Measurements from ENCODE around the gene ARFGAP1.
"Not testable (repeated sequence)": the region's sequence is repeated elsewhere in the genome, so short reads cannot be mapped to it uniquely, and the experiment has no call there.

ARFGAP1 gene

DNA sequence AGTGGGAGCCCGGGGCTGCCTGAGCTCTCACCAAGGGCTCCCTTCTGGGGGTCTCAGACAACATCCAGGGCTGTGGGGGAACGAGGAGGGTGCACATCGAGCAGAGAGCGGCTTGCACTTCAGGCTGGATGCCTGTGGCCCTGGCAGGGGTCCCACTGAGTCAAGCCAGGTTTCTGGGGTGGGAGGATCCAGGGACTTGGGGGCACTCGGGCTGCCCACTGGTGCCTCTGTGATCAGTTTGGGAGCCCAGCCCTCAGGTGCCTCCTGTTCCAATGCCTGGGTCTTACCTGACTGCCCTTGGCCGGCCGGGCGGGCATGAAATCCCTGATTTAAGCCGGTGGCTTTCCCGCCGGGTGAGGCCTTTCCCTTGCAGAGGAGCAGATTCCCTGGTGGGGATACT, 20.8 kb downstream of the ARFGAP1 start:
- no peak for DNase-seq

DNA sequence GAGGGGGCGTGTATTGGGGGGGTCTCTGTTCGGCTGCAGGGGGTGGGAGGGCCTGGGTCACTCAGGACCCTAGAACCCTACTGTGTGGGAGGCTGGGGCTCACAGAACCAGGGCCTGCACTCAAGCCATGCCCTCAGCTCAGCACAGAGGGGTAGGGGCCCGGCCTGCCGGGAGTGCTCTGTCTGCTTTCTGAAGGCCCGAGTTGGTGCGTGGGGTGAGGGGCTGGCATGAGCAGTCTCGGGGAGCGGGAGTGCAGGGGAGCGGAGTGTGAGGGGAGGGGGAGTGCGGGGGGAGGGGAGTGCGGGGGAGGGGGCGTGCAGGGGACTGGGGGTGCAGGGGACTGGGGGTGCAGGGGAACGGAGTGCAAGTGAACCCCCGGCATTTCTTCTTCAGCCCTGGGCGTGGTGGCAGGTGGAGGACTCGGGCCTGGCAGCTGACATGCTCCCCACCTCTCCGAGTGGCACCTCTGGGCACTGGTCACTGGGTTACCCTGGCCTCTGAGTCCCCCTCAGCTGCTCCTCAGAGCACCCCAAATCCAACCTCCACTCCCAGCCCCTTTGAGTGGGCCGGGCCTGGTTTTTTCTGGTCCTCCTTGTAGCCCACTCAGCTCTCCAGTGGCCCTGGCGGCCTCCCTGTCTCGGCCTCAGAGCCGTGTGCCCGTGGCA, 21.4 kb downstream of the ARFGAP1 start:
- DNase-seq = no peak

DNA sequence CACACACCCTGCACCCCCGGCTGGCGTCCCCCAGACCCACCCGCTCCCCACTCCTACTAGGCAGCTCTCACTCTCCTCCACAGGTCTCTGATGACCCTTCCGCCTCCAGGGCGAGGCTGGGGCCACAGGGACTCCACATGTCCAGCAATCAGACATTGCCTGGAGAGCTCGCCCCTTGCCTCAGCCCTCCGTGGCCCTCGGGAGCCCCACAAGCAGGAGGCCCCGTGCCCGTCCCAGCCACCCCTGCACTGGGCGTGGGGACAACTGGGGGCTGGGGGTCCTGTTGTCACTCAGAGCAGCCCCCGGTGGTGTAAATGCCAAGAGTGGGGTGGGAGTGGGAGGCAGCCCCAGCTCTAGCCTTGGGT, 21.9 kb downstream of the ARFGAP1 start:
- DNase-seq = no peak

DNA sequence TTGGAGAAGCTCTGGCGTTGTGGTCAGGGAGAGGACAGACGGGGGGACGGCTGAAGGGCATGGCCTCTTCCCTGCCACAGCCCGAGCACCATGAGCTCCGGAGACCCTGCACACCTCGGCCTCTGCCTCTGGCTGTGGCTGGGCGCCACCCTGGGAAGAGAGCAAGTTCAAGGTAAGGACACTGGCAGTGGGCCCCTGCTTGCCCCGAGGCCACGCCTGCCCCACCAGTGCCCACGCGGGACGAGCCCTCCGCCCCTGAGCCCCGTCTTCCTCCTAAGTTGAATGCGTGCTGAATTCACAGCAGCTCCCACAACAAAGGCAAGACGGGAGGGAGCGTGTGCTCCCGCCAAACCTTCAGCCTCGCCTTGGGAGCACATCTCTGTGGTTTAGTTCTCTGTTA, 22.4 kb downstream of the ARFGAP1 start:
- no peak for DNase-seq

DNA sequence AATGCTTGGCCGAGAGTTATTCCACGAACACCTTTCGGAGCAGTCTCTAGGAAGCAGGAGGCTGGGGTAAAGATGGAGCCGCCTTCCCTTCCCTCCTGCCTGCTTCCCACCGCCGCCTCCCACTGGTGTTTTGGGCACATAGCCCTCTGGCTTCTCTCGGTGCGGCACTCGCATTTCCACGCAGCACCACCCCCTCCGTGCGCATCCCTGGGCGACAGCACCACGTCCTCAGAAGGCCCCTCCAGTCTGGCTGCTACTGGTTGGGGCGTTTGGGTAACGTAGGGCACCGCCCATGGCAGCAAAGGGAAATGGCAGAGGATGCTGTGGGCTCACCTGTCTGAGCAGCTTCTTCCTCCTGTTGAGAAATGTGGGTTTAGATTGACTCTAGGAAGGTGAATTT, 22.8 kb downstream of the ARFGAP1 start:
- no peak for DNase-seq

DNA sequence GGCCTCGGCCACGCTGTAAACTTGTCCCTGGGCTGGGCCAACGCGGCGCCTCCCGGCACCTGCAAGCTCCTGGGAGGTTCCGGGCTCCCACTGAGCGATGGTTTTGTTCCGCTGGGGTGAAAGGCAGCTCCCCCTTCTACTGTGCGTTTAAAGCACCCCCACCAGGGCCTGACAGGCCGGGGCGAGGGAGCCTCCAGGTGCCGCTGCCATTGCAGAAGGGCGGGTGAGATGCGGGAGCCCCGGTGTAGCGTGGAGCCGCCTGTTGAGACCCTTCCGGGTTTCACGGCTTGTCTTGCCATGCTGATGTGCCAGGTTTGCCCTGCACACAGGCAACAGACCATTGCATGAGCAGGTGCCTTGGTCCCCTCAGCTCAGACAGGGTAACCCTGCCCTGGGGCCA, 23.2 kb downstream of the ARFGAP1 start:
- no peak for DNase-seq

DNA sequence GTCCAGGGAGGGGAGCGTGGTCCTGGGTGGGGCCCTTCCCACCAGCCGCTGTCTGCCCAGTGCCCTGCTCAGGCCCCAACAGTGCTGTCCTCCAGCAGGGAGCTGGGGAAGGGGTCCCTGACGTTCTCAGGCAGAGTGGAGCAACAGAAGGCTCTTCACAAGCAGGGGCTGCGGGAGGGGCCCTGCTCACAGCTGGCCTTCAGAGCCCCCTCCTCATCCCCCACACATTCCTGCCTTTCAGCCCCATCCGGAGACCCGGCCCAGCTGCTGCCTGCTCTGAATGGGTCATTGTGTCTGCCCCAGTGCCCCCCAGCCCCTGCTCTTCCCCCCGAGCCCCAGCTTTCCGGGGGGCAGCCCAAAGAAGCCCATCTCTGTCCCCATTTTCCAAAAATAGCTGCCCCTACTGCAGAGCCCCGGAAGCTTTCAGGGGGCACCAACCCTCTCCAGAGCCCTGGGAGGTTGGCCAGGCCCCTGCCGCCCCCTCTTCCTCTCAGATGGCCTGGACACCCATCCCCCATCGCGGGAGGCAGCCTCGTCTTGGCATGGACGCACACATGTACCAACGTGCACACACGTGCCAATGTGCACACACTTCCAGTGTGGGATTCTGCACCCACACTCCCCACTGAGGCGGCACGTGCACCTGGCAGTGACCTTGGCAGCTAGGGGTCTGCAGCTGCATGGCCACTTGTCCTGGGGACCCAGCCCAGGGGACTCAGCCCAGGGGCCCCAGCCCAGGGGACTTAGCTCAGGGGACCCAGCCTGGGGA, 24.1 kb downstream of the ARFGAP1 start:
- no peak for DNase-seq

DNA sequence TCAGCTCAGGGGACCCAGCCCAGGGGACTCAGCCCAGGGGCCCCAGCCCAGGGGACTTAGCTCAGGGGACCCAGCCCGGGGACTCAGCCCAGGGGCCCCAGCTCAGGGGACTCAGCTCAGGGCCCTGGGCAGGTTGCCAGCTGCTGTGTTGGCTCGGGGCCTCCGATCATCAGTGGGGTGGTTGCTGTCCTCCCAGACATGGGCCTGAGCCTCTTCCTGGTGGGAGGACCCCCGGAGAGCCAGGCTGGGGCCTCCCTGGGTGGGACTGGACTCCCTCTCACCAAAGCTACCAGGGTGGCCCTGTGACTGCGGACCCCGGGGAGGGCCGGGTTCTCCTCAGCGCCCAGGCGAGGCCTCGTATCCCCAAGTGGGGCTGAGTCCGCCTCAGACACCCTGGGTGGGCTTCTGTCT, 24.8 kb downstream of the ARFGAP1 start:
- DNase-seq = no peak

DNA sequence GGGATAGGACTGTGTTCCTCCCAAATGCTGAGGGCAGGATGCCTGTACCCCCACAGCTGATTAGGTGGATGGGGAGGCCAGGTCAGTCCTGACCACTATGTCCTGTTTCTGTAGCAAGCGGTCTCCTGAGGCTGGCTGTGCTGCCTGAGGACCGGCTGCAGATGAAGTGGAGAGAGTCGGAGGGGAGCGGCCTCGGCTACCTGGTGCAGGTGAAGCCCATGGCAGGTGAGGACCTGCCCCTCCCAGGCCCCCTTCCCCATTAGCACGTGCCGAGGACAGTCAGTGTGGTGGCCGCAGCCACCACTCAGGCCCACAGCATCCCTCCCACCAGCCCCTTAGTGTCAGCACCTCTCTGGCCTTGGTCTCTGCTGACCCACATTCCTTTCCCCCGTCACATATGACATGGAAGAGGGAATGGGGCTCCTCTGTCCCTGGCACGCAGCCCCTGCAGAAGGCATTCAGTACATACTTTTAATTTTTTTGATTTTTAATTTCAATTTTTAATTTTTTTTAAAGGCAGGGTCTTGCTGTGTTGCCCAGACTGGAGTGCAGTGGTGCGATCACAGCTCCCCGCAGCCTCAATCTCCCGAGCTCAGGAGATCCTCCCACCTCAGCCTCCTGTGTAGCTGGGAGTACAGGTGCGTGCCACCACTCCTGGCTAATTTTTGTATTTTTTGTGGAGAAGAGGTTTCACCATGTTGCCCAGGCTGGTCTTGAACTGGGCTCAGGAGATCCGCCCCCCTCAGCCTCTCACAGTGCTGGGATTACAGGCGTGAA, 25.4 kb downstream of the ARFGAP1 start:
- no peak for DNase-seq

DNA sequence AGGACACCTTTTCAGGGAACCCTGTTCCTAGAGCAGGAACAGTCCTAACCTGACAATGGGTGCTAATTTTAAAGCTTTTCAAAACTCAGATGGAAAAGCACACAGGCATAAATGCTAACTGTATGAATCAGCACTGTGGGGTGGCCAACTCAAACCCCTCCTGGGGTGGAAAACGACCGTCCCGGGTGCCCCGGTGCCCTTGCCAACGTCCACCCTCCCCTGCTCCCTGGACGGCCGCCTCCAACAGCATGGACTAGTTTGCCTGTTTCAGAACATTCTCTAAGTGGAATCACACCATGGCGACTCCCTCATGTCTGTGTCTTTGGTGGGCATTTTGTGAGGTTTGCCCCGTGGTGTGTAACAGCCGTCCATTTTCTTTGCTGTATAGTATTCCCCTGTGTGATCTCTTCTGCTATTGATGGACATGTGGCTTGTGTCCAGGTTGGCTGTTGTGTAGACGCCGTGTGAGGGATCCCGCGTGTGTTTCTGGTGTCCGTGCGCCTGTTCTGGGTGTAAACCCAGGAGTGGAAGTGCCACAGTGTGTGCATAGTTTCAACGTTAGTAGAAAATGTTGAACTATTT, 26.2 kb downstream of the ARFGAP1 start:
- DNase-seq = no peak

DNA sequence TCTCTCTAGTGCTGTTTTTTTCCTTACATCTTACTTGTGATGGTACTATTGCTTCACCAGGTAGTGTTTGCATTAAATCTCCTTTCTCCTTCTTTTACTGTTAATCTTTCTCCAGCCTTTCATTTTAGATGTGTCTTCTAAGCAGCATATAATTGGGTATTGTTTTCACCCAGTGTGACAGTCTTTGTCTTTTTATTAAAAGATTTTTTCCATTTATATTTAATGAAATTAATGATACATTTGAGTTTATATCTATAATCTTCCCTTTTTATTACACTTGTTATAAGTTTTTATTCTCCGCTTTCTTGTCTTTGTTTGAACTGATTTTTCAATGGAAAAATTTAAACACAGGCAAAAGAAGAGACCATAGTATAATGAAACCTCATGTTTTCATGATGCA, 29.1 kb downstream of the ARFGAP1 start:
- no peak for DNase-seq

DNA sequence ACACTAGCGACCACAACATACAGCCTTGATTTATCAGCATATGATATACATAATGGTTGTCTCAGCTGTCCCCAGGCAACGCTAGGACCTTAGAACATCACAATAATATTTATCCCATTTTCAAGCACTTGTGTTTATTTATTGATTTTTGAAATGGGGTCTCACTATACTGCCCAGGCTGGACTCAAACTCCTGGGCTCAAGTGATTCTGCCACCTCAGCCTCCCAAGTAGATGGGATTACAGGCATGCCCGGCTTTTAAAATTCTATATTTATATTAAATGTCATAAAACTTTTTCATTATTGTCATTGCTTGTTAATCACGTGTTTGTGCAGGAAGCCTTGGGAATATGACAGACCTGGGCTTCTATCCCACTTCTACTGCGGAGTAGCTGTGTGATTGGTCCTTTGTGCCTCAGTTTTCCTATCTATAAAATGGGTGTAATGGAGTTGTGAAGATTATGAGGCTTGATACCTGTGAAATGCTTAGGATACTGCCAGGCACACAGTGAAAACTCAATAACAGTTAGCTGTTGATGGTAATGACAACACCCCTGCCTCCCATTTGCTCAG, 30.6 kb downstream of the ARFGAP1 start:
- DNase-seq = no peak

DNA sequence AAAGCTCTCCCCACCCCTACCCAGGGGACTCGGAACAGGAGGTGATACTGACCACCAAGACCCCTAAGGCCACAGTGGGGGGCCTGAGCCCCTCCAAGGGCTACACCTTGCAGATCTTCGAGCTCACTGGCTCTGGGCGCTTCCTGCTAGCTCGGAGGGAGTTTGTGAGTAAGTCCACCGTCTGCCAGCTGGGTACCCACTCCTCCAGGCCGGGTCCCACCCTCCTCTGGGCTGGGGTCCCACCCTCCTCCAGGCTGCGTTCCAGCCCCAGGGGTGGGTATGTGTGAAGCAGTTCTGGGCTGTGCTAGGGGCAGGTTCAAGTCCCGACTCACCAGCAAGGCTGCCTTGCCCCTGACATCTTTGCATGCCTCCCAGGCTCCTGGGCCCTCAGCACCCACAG, 32.8 kb downstream of the ARFGAP1 start:
- no peak for DNase-seq

DNA sequence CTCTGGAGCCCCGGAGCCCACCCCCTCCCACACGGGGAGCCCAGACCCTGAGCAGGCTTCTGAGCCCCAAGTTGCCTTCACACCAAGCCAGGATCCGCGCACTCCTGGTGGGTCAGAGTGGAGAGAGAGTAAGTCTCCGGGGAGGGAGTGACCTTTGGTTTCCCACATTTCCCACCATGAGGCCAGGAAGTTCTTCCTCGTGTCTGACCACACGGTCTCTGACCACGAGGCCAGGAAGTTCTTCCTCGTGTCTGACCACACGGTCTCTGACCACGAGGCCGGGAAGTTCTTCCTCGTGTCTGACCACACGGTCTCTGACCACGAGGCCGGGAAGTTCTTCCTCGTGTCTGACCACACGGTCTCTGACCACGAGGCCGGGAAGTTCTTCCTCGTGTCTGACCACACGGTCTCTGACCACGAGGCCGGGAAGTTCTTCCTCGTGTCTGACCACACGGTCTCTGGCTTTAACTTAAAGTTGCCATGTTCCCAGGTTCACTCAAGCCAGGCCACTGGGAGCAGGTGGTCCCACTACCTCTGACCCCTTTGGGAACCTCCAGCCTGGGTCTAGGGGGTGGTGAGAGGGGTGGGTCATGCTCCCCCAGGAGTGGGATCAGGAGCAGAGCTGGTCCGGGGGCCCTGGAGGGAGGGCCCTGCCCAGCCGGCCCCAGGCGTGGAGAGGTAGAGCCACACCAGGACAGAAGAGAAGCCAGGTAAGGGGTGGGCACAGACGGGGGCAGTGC, 33.5 kb downstream of the ARFGAP1 start:
- DNase-seq = not testable (repeated sequence)

DNA sequence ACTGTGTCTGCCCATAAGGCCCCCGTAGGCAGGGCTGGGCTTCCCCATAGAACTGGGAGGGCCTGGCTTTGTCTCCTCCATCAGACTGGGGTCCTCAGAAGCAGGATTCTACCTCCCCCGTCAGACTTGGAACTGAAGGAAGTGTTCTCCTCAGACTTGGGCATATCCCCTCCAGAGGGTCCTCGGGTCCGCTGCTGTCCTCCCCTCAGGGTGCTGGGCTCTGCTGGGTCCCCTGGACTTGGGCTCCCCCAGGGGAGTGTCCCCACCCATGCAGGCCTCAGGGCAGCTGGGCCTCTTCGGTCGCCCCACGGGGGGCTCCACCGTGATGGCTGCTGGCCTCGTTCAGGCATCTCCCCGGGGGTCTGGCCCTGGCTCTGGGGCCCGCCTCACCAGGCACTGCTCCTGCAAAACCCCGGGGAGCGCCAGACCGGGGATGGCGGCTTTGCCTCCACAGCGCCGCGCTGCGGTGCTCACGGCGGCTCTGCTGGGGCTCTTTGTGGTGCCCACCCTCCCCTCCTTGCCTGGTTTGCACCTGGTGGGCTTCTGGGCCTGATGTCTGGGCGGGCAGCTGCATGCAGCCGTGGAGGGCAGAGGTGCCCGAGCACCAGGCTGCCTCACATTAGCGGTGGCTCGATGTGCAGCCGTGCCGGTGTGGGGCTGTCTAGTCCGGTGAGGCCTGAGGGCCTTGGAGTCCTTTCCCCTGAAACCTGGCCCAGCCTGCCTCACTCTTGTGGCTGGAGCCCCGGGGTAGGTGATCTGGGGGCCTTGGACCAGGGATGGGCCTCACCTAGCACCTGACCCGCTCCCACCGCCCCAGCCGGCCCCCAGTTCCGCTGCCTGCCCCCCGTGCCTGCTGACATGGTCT, 34.3 kb downstream of the ARFGAP1 start:
- no peak for DNase-seq

DNA sequence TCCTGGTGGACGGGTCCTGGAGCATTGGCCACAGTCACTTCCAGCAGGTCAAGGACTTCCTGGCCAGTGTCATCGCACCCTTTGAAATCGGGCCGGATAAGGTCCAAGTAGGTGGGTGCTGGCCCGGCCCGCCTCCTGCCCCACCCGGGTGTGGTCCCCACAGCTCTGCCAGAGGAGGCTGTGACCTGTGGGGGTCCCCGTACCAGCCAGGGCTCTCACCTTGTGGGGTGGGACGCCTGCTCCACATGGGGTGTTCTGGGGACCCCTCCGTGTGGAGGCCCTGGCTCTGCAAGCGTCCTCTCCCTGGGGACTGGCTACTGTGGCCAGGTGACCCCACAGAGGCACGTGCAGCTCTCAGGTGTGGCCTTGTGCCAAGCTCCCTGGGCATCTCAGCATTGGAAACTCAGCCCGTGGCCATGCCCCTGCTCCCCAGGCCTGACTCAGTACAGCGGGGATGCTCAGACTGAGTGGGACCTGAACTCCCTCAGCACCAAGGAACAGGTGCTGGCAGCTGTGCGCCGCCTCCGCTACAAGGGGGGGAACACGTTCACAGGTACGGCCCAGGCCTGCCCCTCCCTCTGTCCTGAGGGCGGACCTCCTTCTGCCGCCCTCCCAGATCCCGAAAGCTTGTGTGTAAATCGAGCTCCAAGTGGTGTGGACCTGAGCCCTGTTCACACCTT, 35.1 kb downstream of the ARFGAP1 start:
- DNase-seq = no peak

DNA sequence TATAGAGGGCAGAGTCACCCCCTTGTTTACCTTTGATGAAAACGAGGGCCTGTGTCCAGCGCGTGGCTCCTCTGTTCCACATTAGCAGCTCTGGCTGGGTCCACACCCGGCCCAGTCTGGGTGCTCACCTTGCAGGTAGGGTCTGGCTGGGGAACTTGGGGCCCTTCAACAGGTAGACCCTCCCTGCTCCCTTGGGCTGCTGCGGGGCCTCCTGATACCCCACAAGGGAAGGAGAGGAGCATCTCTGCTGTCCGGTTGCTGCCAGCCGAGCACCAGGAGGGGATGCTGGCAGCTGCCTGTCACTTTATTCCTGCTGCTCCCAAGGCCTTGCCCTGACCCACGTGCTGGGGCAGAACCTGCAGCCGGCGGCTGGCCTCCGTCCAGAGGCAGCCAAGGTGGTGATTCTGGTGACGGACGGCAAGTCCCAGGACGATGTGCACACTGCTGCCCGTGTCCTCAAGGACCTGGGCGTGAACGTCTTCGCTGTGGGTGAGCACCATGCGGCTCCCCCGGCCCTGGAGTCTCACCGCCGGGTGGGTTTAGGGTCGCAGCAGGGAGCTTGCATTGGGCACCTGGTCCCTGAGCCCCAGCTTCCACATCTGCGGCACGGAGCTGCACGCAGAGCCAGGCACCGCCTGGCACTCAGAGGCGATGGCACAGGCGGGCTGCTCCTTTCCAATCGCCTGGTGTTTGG, 35.8 kb downstream of the ARFGAP1 start:
- DNase-seq = no peak

DNA sequence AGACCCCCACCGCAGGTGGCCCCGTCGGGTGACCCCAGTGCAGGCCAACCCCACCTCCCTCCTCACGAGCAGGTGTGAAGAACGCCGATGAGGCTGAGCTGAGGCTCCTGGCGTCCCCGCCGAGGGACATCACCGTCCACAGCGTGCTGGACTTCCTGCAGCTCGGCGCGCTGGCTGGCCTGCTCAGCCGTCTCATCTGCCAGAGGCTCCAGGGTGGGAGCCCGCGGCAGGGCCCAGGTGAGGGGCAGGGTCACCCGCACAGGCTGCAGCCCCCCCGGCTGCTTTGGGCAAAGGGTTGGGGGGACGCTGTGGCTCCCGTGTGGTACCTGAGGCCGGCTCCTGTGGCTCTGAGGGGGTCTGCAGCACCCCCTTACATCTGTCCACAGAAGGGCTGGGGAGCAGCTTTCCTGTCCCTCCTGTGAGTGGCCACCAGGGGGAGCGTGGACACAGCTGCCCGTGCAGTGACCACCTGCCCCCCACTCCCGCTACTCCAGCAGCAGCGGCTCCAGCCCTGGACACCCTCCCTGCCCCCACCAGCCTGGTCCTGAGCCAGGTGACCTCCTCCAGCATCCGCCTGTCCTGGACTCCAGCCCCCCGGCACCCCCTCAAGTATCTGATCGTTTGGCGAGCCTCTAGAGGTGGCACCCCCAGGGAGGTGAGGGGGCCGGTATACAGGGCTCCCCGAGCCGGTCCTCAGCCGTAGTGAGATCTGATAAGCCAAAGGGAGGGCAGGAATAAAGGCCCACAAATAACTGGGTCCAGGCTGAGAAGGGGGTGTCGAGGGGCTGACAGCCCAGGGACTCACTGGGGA, 36.9 kb downstream of the ARFGAP1 start:
- no peak for DNase-seq

DNA sequence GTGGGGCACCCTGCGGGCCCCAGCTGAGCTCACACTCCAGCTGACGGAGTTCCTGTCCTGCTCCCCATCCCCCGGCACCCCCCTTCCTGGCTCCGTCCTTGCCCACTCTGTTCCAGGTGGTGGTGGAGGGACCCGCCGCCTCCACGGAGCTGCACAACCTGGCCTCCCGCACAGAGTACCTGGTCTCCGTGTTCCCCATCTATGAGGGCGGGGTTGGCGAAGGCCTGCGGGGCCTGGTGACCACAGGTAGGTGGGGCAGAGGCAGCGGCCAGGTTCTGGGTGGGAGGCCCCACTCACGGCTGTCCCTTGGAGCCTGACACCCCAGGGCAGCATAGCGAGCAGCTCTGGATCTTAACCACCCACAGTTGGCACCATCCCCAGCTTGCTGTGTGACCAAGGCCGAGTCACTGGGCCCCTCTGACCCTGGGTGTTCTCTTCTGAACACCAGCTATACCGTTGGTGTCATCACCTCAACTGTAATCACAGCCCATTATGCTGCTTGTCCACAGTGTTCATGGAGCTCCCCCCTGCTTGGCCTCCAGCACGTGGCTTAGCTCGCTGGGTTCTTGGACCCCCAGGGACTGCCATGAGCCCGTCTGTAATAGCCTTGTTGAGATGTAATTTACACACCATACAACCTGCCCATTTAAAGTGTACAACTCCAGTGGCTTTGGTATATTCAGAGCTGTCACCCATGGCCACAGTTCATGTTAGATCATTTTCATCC, 37.8 kb downstream of the ARFGAP1 start:
- no peak for DNase-seq

All from AML-193 (cell line).